Tongue (tissue), 2 donors: ENCODE measurements around the gene SRSF4. TPM values are rescaled to one million over a fixed set of nuclear protein-coding genes. Genes with fewer than 3 reads are reported as not detected.

Experiments used
- DNase-seq: peaks from one replicate; pipeline ENCODE4 v3.0.0-alpha.2; 2015
- total RNA-seq: library from RNA; depleted of rRNA; stranded (reverse); fragments of >200 nt; gene quantifications from one replicate; pipeline ENCODE4 v1.2.3, GENCODE V29; 2014

Gene SRSF4
- total RNA-seq, 1 donor from 2014 or later, result 56.2 TPM

DNA sequence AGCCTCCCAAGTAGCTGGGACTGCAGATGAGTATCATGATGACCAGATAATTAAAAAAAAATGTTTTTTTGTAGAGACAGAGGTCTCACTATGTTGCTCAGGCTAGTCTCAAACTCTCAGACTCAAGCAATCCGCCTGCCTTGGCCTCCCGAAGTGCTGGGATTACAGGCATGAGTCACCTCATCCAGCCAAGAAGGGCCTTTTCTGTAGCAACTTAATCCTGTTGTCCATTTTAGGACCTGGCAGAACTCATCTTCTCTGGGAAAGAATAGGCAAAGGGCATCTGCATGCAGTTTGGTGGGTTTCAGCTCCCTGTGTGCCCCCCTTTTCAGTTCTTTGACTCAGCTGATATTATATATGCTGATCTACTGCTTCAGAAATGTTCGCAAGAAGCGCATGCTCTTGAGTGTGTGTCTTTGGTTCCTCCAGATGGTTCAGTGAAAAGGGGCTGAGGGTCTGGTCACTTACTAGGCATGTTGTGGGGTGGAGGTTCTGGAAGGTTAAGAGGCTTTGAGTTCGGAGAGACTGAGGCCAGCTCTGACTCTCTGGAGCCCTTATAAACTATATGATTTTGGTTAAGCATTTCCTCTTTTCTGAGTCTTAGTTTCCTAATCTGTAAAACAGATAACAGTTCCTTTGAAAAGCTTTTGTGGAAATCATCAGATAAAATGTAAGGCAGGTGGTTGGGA, 19.4 kb upstream of the SRSF4 start:
- DNase-seq, result no peak

DNA sequence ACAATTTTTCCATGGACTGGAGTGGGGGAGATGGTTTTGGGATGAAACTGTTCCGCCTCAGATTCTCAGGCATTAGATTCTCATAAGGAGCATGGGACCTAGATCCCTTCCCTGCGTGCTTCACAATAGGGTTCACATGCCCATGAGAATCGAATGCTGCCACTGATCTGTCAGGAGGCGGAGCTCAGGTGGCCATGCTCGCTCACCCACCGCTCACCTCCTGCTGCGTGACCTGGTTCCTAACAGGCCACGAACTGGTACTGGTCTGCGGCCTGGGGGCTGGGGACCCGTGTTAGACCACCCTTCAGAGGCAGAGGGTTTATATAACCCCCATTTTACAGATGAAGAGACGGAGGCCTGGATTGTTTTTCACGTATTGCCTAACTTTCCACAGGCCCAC, 16.3 kb upstream of the SRSF4 start:
- no peak for DNase-seq

DNA sequence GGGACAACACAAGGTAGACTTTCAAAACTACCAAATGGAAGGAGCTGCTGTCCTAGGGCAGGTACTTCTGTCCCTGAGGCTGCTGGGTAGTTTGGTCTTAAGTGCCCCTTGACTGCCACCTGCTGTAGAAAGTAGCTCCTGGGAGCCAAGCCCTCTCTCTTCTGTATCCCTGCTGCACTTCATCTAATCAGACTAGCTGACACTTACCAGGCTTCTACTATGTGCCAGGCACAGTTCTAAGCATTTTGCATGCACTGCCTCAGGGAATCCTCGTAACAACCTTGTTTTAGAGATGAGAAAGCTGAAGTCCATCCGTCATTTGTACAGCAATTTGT, 15.9 kb upstream of the SRSF4 start:
- peak; percentile 15 for DNase-seq

DNA sequence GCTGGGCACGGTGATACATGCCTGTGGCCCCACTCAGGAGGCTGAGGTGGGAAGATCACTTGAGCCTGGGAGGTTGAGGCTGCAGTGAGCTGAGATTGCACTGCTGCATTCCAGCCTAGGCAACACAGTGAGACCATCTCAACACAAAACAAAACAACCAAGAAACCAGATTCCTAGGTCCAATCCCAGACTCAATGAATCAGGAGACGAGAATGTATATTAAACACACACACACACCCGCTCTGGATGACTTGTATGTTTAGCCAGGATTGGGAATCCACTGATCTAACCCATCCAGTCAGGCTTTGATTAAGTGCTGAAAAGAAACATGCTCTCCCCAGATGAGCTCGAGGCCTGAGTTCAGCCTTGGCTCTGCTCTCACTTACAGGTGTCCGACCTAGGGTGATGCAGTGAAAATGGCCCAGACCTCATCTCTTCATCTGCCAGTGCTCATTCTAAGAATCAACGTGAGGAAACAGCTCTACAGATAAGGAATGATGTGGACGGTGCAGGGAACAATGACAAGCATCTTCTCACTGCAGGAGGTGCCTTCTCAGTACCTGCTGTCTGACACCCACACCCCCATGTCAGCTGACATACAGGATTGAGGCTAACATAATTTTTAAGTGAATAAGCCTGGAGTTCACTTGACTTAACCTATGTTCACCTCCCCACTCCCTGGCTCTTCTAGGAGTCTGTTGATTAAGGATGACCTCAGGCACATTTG, 15.3 kb upstream of the SRSF4 start:
- DNase-seq, result no peak

DNA sequence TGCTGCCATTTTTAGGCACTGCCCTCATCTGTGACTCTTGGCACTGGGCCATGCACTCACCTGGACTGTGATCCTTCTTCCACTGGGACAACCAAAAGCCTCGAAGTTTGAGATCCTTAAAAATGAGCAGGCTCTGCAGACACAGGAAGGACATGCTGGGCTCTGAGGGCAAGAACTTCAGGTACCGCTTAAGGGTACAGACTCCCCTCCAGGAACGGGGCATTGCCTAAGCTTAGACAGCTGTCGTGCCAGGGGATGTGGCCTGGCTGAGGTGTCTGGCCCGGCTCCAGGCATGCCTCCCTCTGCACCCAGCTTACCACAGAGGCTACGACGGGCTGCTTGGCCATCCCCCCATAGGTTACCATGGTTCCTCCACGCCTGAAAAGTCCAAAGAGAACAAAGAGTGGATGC, 14.2 kb upstream of the SRSF4 start:
- no peak for DNase-seq

DNA sequence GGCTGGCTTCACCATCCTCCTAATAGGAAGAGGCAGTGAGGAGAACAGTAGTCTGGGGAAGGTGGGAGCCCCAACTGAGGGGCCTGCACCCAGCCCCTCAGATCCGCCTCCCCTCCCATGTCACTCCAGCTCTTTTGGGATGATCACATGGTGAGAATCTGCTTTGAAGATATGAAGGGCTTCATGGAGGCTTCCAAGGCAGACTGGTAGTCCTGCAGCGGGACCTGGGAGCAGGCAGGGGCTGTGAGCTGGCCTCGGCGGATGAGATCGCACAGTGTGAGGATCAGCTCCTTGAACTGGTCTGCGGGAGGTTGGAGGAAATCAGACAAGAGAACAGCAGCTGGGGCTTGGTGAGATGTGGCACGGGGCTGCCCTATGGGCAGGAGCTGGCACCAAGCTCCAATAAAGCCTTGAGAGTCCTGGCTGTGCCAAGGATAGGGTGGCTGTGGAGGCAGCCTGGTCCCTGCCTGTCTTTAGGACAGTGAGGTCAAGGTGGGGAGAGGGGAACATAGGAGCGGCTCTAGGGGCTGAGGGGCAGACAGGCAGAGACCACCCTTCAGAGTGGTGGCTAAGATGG, 12.3 kb upstream of the SRSF4 start:
- no peak for DNase-seq

DNA sequence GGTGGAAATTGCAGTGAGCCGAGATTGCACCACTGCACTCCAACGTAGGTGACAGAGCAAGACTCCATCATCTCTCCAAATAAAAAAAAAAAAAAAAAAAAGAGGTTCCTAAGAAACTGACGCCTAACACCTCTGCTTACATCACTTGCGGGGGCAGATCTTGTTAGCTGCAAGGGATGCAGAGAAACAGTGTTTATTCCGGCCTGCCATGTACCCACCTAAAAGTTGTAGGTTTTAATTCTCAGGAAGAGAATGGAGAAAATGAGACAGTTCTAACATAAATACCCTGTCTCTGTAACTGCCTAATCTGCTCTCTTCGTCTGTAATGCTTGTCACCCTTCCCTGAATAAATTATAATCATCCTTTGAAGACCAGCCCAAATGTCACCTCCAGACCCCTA, 9.0 kb upstream of the SRSF4 start:
- DNase-seq, result no peak

DNA sequence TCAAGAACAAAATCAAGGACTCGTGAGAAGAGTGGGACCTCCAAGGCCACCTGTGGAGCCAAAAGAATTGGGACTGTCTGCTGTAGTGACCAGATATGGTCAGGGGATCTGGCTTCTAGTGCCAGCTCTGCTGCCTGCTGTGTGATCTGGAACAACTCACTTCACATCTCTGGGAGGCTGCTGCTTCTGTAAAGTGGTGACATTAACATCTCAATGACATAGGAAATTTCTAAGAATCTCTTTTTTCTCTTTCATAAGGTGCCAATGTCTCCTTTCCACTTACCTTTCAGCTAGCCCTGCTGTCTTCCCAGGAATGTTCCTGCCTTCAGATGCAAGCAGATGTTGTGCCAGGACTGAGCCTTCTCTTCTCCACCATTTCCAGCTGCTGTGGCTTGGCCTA, 5.0 kb upstream of the SRSF4 start:
- DNase-seq, result no peak

DNA sequence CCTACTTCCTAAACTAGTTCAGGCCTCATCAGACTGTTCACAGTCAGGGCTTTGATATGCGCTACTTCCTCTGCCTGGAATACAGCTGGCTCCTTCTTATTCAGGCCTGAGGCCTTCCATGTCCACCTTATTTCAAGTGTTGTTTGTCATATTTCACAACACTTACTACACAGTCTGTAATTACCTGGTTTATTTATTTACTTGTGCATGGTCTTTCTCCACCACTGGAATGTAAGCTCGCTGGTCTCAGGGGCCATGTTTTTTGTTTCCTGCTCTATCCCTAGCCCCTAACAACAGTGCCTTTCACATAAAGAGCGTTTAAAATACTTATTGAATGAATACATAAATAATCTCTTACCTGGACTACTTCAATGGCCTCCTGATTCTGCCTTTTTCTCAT, 4.6 kb upstream of the SRSF4 start:
- DNase-seq, result no peak

DNA sequence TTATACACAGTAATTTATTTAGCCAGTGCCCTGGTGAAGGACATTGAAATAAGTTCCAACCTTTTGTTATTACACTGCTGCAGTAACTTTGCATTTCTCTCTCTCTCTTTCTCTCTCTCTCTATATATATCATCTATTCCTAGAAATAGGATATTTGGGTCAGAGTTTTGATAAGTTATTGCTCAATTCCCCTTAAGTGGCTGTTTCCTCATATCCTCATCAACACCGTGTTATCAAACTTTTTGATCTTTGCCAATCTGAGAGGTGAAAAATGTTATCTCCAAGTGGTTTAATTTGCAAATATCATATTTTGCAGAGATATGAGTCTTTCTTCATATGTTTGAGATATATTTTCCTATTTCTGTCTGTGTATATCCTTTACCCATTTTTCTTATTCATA, 1.6 kb upstream of the SRSF4 start:
- no peak for DNase-seq

DNA sequence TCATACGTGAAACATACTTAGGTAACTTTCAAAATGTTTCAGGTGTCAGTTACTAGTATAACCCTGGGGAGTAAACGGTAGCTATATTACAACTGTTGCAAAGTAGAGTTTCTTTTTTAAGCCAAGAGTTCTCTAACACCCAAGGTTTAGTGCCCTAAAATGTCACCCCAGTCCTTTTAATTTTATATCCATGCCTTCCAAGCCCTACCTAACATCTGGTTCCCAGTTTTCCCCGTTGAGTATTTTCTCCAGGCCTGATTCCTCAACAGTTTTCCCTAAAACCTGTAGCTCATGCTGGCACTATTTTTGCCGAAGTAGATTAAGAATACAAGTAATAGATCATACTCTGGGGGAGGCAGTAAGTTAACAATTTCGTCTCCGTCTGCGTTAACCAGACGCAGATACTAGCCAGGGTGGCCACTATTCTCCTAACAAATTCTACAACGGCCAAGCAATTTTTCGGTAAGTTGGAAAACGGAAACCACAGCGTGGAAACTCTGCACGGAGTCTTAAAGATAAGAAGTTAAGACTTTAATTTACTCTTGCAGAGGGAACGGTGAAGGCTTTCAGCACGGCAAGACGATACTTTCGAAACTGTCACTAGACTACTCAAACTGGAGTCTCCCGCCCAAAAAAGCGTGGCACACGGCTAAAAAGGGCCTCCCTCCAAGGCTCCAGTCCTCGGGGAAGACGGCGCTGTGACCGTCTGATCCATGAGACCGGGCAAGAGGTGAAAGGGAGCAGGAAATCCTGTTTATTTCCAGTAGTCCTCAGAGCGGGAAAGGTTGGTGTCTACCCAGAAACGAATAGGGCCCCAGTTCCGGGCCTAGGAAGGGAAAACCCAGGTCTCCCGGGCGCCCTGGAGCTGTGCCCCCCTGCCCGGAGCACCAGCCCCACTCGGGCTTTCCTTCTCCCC, 945 bp downstream of the SRSF4 start:
- no peak for DNase-seq

DNA sequence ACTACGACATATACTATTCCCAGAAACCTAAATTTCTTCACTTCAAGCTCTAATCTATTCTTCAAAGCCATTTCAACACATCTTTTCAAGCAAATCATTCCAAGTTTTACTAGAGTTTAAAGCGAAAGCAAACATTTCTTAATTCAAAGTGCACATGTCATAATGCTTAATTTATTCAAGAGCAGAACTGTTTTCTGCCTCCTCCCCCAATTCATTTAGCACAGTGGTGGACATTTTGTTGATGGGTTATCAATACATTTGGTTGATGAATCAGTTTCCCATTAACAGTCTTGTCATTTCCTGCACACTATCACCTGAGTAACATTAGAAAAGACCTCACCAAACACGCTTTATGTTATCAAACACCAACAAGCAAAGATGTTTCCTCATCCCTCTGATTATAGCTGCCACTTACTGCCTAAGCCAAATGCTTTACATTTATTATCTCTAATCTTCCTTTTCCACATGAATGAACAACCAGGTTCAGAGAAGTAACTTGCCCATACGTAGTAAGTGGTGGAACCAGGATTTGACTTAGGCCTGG, 2.0 kb downstream of the SRSF4 start:
- no peak for DNase-seq

DNA sequence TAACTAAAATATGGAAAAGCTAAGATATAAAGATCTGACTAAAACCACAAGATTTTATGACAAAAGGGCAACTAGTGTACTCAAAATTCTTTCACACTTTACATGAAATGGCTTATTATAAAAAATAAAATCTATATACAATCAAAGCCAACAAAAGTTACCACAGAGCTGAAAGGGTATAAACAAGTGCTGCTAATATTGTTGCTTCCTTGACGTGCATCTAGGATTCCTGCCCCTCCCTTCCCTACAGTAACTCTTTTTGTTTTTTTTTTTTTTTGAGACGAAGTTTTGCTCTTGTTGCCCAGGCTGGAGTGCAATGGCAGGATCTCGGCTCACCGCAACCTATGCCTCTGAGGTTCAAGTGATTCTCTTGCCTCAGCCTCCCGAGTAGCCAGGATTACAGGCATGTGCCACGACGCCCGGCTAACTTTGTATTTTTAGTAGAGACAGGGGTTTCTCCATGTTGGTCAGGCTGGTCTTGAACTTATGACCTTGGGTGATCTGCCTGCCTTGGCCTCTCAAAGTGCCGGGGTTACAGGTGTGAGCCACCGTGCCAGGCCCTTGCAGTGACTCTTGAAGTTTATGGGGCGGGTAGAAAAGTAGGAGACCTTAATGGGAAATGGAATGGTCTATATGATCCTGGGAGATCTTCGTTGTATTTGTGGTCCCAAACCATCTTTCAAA, 4.5 kb downstream of the SRSF4 start:
- no peak for DNase-seq

DNA sequence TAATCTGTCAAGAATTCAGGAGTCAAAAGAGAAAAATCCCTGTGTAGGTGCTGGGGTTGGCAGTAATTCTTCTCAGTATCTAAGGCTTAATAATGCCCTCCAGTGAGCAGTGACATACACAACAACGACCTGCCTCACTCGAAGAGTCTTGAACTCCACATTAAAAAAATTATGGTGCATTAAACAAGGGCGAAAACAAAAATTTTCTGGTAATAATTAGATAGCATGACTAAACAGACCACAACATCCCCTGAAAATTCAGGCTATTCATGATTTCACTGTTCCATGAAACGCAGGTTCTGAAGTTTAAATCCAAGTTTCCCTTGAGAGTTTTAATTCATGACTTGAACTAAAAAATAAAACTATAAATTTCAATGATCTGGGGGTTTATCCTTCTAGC, 5.1 kb downstream of the SRSF4 start:
- no peak for DNase-seq

DNA sequence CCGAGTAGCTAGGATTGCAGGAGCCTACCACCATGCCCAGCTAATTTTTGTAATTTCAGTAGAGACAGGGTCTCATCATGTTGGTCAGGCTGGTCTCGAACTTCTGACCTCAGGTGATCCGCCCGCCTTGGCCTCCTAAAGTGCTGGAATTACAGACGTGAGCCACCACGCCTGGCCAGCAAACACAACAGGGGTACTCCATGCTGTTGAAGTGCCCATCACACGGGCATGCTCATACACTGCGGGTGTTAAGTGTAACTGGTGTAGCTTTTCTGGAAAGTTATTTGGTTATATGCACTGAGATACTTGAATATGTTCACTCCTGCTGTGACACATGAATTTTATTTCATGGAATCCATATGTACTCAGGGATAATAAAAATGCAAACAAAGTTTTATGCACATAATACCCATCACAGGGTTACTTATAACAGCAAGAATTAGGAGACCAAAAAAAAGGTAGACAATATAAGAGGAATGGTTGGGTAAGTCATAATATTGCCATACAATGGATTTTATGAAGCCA, 9.2 kb downstream of the SRSF4 start:
- no peak for DNase-seq

DNA sequence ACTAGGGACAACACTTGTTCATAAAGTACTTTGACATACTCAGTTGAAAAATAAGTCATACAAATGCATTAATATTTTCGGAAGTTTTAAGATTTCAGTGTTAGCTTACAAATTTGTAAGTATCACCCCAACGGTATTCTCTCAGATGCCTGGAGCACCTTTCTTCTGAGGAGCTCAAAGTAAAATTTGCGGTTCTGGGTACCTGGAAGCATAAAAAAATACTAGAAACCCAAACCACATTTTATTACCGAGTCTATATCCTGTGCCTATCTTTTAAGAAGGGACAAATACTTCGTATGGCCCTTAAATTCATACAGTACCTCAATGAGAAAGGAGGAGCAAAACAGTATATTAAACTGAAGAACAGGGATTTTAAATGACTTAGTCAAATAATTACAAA, 10.2 kb downstream of the SRSF4 start:
- no peak for DNase-seq

DNA sequence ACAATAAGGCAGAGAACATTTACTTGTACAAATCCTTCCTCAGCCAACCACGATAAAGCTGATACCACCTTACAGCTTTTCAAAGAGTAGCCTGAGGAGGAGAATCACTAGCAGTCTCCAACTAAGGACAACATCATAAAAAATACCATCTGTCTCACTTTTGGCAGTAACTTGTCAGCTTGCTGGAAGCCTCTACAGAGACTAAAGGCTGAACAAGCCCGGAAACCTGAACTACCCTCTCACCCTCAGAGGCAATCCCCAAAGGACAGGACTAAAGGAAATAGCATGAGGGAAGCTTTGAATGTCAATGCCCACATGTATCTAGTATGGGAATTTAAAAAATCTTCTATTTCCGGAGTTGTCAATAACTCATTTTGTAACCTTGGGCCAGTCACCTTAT, 10.6 kb downstream of the SRSF4 start:
- DNase-seq, result no peak

DNA sequence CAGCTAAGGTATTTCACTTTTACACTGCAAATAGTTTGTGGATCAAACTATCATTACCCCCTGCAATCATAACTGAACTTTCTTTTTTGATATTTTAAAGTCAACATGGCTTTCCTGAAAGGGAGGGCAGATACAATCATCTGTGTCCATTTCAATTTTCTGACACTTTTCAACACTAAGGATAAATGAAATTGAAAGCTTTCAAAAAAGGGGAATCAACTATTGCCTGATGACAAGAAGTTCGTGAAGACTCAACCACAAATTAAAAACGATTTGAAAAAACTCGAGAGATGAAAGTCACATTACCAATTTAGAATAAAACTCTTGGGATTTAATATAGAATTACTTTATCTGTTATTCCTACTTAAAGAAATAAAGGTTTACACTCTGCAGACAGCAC, 11.7 kb downstream of the SRSF4 start:
- DNase-seq, result no peak

DNA sequence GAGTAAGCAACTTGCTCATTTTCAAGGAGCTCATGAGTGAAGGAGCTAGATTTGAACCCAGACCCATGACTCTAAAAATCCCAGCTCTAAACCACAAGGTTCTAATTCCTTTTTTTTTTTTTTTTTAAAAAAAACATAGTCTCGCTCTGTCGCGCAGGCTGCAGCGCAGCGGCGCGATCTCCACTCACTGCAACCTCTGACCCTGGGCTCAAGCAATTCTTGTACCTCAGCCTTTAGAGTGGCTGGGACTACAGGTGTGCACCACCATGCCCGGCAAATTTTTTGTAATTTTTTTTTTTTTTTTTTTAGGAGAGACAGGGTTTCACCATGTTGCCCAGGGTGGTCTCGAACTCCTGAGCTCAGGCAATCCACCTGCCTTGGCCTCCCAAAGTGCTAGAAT, 13.8 kb downstream of the SRSF4 start:
- DNase-seq, result no peak

DNA sequence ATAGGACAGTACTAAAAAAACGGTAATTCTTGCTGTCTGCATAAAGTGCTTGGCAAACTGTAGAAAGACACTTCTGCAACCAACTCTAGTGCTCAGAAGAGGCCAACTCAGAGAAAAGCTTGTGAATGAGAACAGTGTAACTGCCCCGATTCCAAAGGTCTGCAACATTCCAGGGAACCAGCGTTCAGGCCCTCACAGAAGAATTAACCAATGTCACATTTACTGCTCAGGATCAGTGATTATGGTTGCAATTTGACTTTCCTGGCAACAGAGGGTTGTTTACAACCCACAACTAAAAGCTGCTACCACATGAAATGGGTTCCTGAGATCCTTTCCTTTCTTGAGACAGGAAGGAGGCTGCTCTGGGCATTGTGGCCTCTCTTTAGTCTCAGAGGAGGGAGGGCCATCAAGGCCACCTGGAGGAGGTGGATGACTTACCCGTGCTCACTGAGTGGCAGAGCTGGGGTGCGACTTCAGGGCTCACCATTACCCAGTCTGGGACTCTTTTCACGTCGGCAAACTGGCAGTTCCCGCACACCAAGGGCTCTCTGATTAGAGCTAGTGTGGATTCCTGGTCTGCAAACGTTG, 15.3 kb downstream of the SRSF4 start:
- DNase-seq, result no peak

DNA sequence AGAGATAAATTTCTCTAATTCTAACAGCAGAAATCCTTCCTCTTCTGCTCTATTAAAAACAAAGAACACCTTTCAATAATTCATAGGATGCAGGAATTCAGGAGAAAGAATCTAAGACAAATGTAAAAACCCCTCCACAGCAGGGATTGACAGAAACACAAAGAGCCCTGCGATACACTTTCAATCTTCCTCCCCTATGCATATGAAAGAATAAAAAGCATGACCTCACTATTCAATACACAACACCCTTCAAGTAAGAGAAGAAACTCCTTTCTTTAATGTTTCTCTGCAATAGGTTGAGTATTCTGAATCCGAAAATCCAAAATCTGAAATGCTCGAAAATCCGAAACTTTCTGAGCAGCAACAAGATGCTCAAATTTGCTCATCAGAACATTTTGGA, 17.1 kb downstream of the SRSF4 start:
- DNase-seq, result no peak
